AG10803 (cell line): ENCODE measurements around the gene HDAC9.

ENCODE experiments used
- DNase-seq: peaks from one replicate; pipeline ENCODE4 v3.0.0; 2010; ENCODE audit warnings: low read depth
- H3K4me3 ChIP-seq: 2 replicates; pipeline ENCODE4 v1.5.1; 2011; ENCODE audit warnings: mild to moderate bottlenecking, low read length, control low read depth
- CTCF ChIP-seq: conservative IDR thresholded peaks from 2 replicates; pipeline ENCODE4 v1.5.1; 2011; ENCODE audit warnings: mild to moderate bottlenecking, low read length, control low read depth, inconsistent platforms

The HDAC9 gene

GRCh38 chr7:18538554-18539250 lies 43.2 kb downstream of the HDAC9 start:
- no peak overlapping the region for H3K4me3 ChIP-seq
- no peak for TF ChIP-seq CTCF
- no peak for DNase-seq

GRCh38 chr7:18540396-18540795 lies 44.8 kb downstream of the HDAC9 start:
- no peak for DNase-seq
- TF ChIP-seq CTCF, result no peak
- H3K4me3 ChIP-seq, result no peak overlapping the region

- H3K4me3 ChIP-seq, result no peak overlapping the region
- no peak for TF ChIP-seq CTCF
- peak; percentile 95 for DNase-seq
Measured at GRCh38 chr7:18541181-18541870, 45.8 kb downstream of the HDAC9 start.

- TF ChIP-seq CTCF, result no peak
- DNase-seq, result no peak
- H3K4me3 ChIP-seq, result no peak overlapping the region
Measured at GRCh38 chr7:18541871-18542212, 46.3 kb downstream of the HDAC9 start.

- no peak for TF ChIP-seq CTCF
- no peak overlapping the region for H3K4me3 ChIP-seq
- DNase-seq, result no peak
Measured at GRCh38 chr7:18546576-18546975, 51.0 kb downstream of the HDAC9 start.

GRCh38 chr7:18547509-18548187 lies 52.1 kb downstream of the HDAC9 start:
- TF ChIP-seq CTCF, result no peak
- DNase-seq, result no peak
- H3K4me3 ChIP-seq, result no peak overlapping the region

GRCh38 chr7:18548534-18548933 lies 53.0 kb downstream of the HDAC9 start:
- no peak overlapping the region for H3K4me3 ChIP-seq
- no peak for DNase-seq
- no peak for TF ChIP-seq CTCF
